ENCODE data around the gene TLR6. TPM values are rescaled to one million over a fixed set of nuclear protein-coding genes. Genes with fewer than 3 reads are reported as not detected.

Gene TLR6
- total and polyA plus RNA-seq, 4 donors = 1.4 to 6.1 (median 2.3) TPM

DNA sequence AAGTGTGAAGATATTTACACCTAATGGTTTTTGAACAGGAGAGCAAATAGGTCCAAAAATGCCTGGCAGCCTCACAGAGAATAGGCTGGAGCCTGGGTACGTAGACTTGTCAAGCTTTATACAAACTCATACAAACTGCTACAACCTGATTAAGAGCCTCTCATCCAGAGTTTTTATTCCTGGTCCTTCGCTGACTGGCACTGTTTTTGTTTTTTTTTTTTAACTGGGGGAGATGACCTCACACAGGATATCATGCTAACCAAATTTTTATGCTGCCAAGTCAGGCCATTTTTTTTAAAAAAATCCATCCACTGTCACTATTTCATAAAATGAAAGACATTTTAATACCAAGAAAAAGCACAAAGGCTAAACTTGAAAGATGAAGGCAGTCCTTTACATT is 12.9 kb upstream of the TLR6 start:
- H3K36me3 ChIP-seq (ENCODE audit: control insufficient read depth, insufficient read depth, low read length) = no peaks in the 10 kb centered on the region
- no CpG with 5 or more reads among the region's 2 CpGs for WGBS (ENCODE audit: insufficient coverage)
- peak overlapping the region; percentile 84 for H3K4me3 ChIP-seq (ENCODE audit: low read depth, low read length)
- peaks cover 4% of the 10 kb centered on the region for H3K27me3 ChIP-seq (ENCODE audit: control insufficient read depth, insufficient read depth, low read length)
- peak overlapping the region; percentile 25 for H3K27ac ChIP-seq (ENCODE audit: low read depth, low read length)
- H3K9me3 ChIP-seq (ENCODE audit: control insufficient read depth, insufficient read depth, low read length) = no peaks in the 10 kb centered on the region
- no peak for DNase-seq (ENCODE audit: low read depth in 4 of 6, low spot score in 6 of 6)
- peaks cover 8% of the 10 kb centered on the region for H3K4me1 ChIP-seq (ENCODE audit: control insufficient read depth, insufficient read depth, low read length)

- H3K4me1 ChIP-seq (ENCODE audit: control insufficient read depth, insufficient read depth, low read length) = peaks cover 8% of the 10 kb centered on the region
- peak overlapping the region; percentile 84 for H3K4me3 ChIP-seq (ENCODE audit: low read depth, low read length)
- H3K27ac ChIP-seq (ENCODE audit: low read depth, low read length) = peak overlapping the region; percentile 87
- no peaks in the 10 kb centered on the region for H3K36me3 ChIP-seq (ENCODE audit: control insufficient read depth, insufficient read depth, low read length)
- no peaks in the 10 kb centered on the region for H3K9me3 ChIP-seq (ENCODE audit: control insufficient read depth, insufficient read depth, low read length)
- H3K27me3 ChIP-seq (ENCODE audit: control insufficient read depth, insufficient read depth, low read length) = peaks cover 4% of the 10 kb centered on the region
- WGBS (ENCODE audit: insufficient coverage) = 17% methylated on average over 22 of the region's 30 CpGs
- DNase-seq (ENCODE audit: low read depth in 4 of 6, low spot score in 6 of 6) = peak in 1 of 6 donors; percentile 58
Measured at GRCh38 chr4:38868059-38868960, 11.7 kb upstream of the TLR6 start.

- Histone ChIP-seq H3K27me3 (ENCODE audit: control insufficient read depth, insufficient read depth, low read length) (peaks cover 4% of the 10 kb centered on the region), H3K36me3 (ENCODE audit: control insufficient read depth, insufficient read depth, low read length) (no peaks in the 10 kb centered on the region), H3K4me3 (ENCODE audit: low read depth, low read length) (peak within 1 kb of the TSS; percentile 84), H3K4me1 (ENCODE audit: control insufficient read depth, insufficient read depth, low read length) (peaks cover 8% of the 10 kb centered on the region), H3K9me3 (ENCODE audit: control insufficient read depth, insufficient read depth, low read length) (no peaks in the 10 kb centered on the region), H3K27ac (ENCODE audit: low read depth, low read length) (peak within 1 kb of the TSS; percentile 87)
- WGBS (ENCODE audit: insufficient coverage) = under 1% methylated on average over 58 of the region's 66 CpGs
- DNase-seq (ENCODE audit: low read depth in 4 of 6, low spot score in 6 of 6) = peak in 3 of 6 donors; percentile 38 to 85 (median 56)
Measured at GRCh38 chr4:38867478-38868058, 11.0 kb upstream of the TLR6 start, which contains the start of gene FAM114A1. TSS of gene FAM114A1 (plus strand) at chr4:38867806. CDS start at chr4:38878079, 10,273 bp downstream.

DNA sequence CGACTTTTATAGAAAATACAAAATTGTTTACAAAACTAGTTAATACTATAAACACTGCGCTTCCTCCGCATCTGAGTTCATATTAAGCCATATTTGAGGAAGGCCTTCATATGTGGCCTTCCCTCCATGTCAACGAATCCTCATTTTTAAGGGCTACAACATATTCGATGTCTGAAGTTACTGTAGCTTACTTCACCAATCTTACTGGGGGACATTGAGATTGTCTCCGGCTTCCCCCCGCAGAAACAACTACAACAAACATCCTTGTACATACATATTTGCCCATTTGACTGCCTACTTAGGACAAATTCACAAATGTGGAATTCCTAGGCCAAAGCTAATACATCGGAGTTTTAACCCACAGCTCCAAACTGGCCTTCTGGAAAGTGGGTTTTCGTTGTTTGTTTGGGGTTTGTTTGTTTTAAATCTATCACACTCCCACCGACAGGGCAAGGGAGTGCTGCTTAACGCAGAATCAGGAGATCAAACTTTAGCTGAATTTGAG is 10.4 kb upstream of the TLR6 start:
- H3K36me3 ChIP-seq (ENCODE audit: control insufficient read depth, insufficient read depth, low read length) = no peaks in the 10 kb centered on the region
- 72% methylated on average over 7 of the region's 11 CpGs for WGBS (ENCODE audit: insufficient coverage)
- peak overlapping the region; percentile 71 for H3K27ac ChIP-seq (ENCODE audit: low read depth, low read length)
- H3K27me3 ChIP-seq (ENCODE audit: control insufficient read depth, insufficient read depth, low read length) = peaks cover 4% of the 10 kb centered on the region
- H3K9me3 ChIP-seq (ENCODE audit: control insufficient read depth, insufficient read depth, low read length) = no peaks in the 10 kb centered on the region
- H3K4me3 ChIP-seq (ENCODE audit: low read depth, low read length) = peak overlapping the region; percentile 84
- H3K4me1 ChIP-seq (ENCODE audit: control insufficient read depth, insufficient read depth, low read length) = peaks cover 8% of the 10 kb centered on the region
- no peak for DNase-seq (ENCODE audit: low read depth in 4 of 6, low spot score in 6 of 6)

DNA sequence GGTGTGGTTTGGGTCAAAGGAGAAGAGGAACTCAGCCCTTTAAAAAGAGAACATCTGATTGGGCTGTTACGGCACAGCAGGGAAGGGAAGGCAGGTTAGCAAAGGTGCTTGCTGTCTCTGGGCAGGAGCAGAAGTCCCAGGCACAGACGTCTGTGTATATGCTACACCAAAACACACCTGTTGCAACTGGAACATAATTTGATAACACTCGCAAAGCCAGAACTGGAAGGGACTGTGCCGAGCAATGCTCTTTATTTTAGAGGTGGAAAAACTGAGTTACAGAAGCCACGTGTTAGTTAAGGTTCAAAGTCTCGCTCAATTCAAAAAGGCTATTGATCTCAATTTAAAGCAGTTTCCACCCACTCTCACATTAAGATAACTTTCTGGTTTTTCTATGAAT is 8.8 kb upstream of the TLR6 start:
- H3K4me3 ChIP-seq (ENCODE audit: low read depth, low read length) = no peak overlapping the region
- WGBS (ENCODE audit: insufficient coverage) = 100% methylated on average over 1 of the region's 6 CpGs

DNA sequence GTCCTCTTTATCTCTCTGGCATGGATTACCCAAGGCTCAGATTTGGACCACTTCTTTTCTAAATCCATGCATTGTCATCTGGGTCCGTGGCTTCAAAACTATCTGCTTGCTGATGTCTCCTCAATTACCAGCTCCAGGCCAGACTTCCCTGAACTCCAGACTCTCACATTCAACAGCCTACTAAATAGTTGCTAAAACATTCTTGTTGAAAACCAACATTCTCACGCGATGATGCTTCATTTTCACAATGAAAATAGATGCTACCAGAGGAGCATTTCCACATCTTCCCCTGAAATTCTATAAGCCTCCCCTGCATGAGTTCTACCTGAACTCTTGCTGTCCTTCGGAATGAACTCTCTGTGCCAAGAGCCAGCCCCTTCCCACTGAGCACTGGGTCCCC is 5.2 kb upstream of the TLR6 start:
- H3K27me3 ChIP-seq (ENCODE audit: control insufficient read depth, insufficient read depth, low read length) = no peaks in the 10 kb centered on the region
- H3K4me1 ChIP-seq (ENCODE audit: control insufficient read depth, insufficient read depth, low read length) = no peaks in the 10 kb centered on the region
- H3K9me3 ChIP-seq (ENCODE audit: control insufficient read depth, insufficient read depth, low read length) = no peaks in the 10 kb centered on the region
- no peaks in the 10 kb centered on the region for H3K36me3 ChIP-seq (ENCODE audit: control insufficient read depth, insufficient read depth, low read length)
- H3K27ac ChIP-seq (ENCODE audit: low read depth, low read length) = no peak overlapping the region
- 85% methylated on average over 4 of the region's 4 CpGs for WGBS (ENCODE audit: insufficient coverage)
- no peak overlapping the region for H3K4me3 ChIP-seq (ENCODE audit: low read depth, low read length)
- DNase-seq (ENCODE audit: low read depth in 4 of 6, low spot score in 6 of 6) = no peak

More for the DNA sequence above, 8.8 kb upstream of the TLR6 start:
- Histone ChIP-seq H3K4me1 (ENCODE audit: control insufficient read depth, insufficient read depth, low read length) (peaks cover 8% of the 10 kb centered on the region), H3K27ac (ENCODE audit: low read depth, low read length) (no peak overlapping the region), H3K27me3 (ENCODE audit: control insufficient read depth, insufficient read depth, low read length) (peaks cover 4% of the 10 kb centered on the region), H3K9me3 (ENCODE audit: control insufficient read depth, insufficient read depth, low read length) (no peaks in the 10 kb centered on the region), H3K36me3 (ENCODE audit: control insufficient read depth, insufficient read depth, low read length) (no peaks in the 10 kb centered on the region)
- no peak for DNase-seq (ENCODE audit: low read depth in 4 of 6, low spot score in 6 of 6)

- H3K9me3 ChIP-seq (ENCODE audit: control insufficient read depth, insufficient read depth, low read length) = no peaks in the 10 kb centered on the region
- no peaks in the 10 kb centered on the region for H3K4me1 ChIP-seq (ENCODE audit: control insufficient read depth, insufficient read depth, low read length)
- 33% methylated on average over 5 of the region's 5 CpGs for WGBS (ENCODE audit: insufficient coverage)
- no peak overlapping the region for H3K4me3 ChIP-seq (ENCODE audit: low read depth, low read length)
- no peaks in the 10 kb centered on the region for H3K27me3 ChIP-seq (ENCODE audit: control insufficient read depth, insufficient read depth, low read length)
- DNase-seq (ENCODE audit: low read depth in 4 of 6, low spot score in 6 of 6) = no peak
- H3K36me3 ChIP-seq (ENCODE audit: control insufficient read depth, insufficient read depth, low read length) = no peaks in the 10 kb centered on the region
- no peak overlapping the region for H3K27ac ChIP-seq (ENCODE audit: low read depth, low read length)
Measured at GRCh38 chr4:38860788-38861424, 4.3 kb upstream of the TLR6 start.

GRCh38 chr4:38859501-38859900 is 2.9 kb upstream of the TLR6 start:
- no peak for DNase-seq (ENCODE audit: low read depth in 4 of 6, low spot score in 6 of 6)
- H3K9me3 ChIP-seq (ENCODE audit: control insufficient read depth, insufficient read depth, low read length) = no peaks in the 10 kb centered on the region
- no peak overlapping the region for H3K27ac ChIP-seq (ENCODE audit: low read depth, low read length)
- H3K27me3 ChIP-seq (ENCODE audit: control insufficient read depth, insufficient read depth, low read length) = no peaks in the 10 kb centered on the region
- H3K4me1 ChIP-seq (ENCODE audit: control insufficient read depth, insufficient read depth, low read length) = no peaks in the 10 kb centered on the region
- WGBS (ENCODE audit: insufficient coverage) = 93% methylated on average over 3 of the region's 7 CpGs
- H3K4me3 ChIP-seq (ENCODE audit: low read depth, low read length) = no peak overlapping the region
- no peaks in the 10 kb centered on the region for H3K36me3 ChIP-seq (ENCODE audit: control insufficient read depth, insufficient read depth, low read length)

DNA sequence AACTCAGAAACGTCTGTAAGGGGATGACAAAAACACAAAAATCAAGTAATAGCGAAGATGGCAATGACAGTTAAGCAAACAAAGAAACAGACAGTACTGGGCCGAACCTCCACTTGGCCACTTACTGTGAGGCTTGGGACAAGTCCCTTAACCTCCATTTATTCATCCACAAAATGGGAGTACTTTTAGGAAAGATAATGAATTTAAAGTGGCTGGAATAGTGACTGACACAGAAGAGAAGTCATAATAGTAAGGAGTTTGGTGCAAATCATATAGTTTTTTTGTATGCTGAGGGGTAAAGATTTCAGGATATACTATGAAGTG is 1.4 kb upstream of the TLR6 start:
- no peaks in the 10 kb centered on the region for H3K27me3 ChIP-seq (ENCODE audit: control insufficient read depth, insufficient read depth, low read length)
- 80% methylated on average over 1 of the region's 3 CpGs for WGBS (ENCODE audit: insufficient coverage)
- no peak overlapping the region for H3K4me3 ChIP-seq (ENCODE audit: low read depth, low read length)
- no peaks in the 10 kb centered on the region for H3K36me3 ChIP-seq (ENCODE audit: control insufficient read depth, insufficient read depth, low read length)
- no peak for DNase-seq (ENCODE audit: low read depth in 4 of 6, low spot score in 6 of 6)
- no peak overlapping the region for H3K27ac ChIP-seq (ENCODE audit: low read depth, low read length)
- H3K9me3 ChIP-seq (ENCODE audit: control insufficient read depth, insufficient read depth, low read length) = no peaks in the 10 kb centered on the region
- H3K4me1 ChIP-seq (ENCODE audit: control insufficient read depth, insufficient read depth, low read length) = no peaks in the 10 kb centered on the region

Measured in spinal cord (tissue), 10 donors.